ENCODE data around the gene RANGRF.
"Not testable (repeated sequence)": the region's sequence is repeated elsewhere in the genome, so short reads cannot be mapped to it uniquely, and the experiment has no call there.

The RANGRF gene
- total RNA-seq: 10.9 to 17.2 reads per million in 2 donors

- peak; percentile 64 to 89 (median 73) for DNase-seq
Measured at GRCh38 chr17:8288336-8289102, at the start of gene RANGRF. TSS of gene RANGRF (plus strand) at chr17:8288670. CDS start at chr17:8288789, 119 bp downstream.

GRCh38 chr17:8243827-8244226, 44.6 kb upstream of the RANGRF start:
- DNase-seq: peak in 2 of 5 experiments; percentile 16 to 41

- no peak for DNase-seq
Measured at GRCh38 chr17:8244768-8245167, 43.7 kb upstream of the RANGRF start.

- peak; percentile 90 to 96 (median 94) for DNase-seq
Measured at GRCh38 chr17:8248751-8249607, 39.5 kb upstream of the RANGRF start, which contains the start of gene PFAS. TSS of gene PFAS (plus strand) at chr17:8249289. CDS start at chr17:8253938, 4,649 bp downstream.

- no peak for DNase-seq
Measured at GRCh38 chr17:8249621-8250500, 38.6 kb upstream of the RANGRF start.

GRCh38 chr17:8251411-8251810, 37.1 kb upstream of the RANGRF start:
- DNase-seq: not testable (repeated sequence)

GRCh38 chr17:8253801-8254200, 34.7 kb upstream of the RANGRF start:
- DNase-seq: peak in 1 of 5 experiments; percentile 9

- no peak for DNase-seq
Measured at GRCh38 chr17:8254881-8255280, 33.6 kb upstream of the RANGRF start.

- DNase-seq: no peak
Measured at GRCh38 chr17:8255499-8255898, 33.0 kb upstream of the RANGRF start.

- no peak for DNase-seq
Measured at GRCh38 chr17:8256291-8256690, 32.2 kb upstream of the RANGRF start.

GRCh38 chr17:8256691-8257090, 31.8 kb upstream of the RANGRF start:
- no peak for DNase-seq

GRCh38 chr17:8257801-8258200, 30.7 kb upstream of the RANGRF start:
- DNase-seq: no peak

- no peak for DNase-seq
Measured at GRCh38 chr17:8264320-8264719, 24.1 kb upstream of the RANGRF start.

GRCh38 chr17:8264836-8265542, 23.5 kb upstream of the RANGRF start:
- no peak for DNase-seq

GRCh38 chr17:8266648-8267479, 21.6 kb upstream of the RANGRF start:
- DNase-seq: no peak

GRCh38 chr17:8267480-8268147, 20.9 kb upstream of the RANGRF start:
- no peak for DNase-seq

- DNase-seq: no peak
Measured at GRCh38 chr17:8268550-8269298, 19.7 kb upstream of the RANGRF start.

GRCh38 chr17:8272421-8272820, 16.0 kb upstream of the RANGRF start:
- DNase-seq: no peak

GRCh38 chr17:8273884-8274444, 14.5 kb upstream of the RANGRF start:
- no peak for DNase-seq

All from T-helper 2 cell (primary cell).